SK-N-SH treated with all-trans-retinoic acid at 6 μM for 48 hours (cell line): ENCODE data around the gene PPFIBP1.
A peak's percentile ranks its signal among the peaks of the same experiment; 100 is the strongest.

Source experiments
- ATAC-seq: fragments of 200-7000 bp; cut with Tn5 transposase; 3 replicates; pipeline ENCODE4 v1.9.1; 2020; ENCODE audit warnings: mild to moderate bottlenecking, moderate library complexity
- BACH2 ChIP-seq: fragments of 250-450 bp; sonication (Bioruptor Pico); IDR thresholded peaks from 2 replicates; pipeline ENCODE4 v1.9.0; 2021; ENCODE audit warnings: mild to moderate bottlenecking, borderline replicate concordance
- ESRRG ChIP-seq: fragments of 250-450 bp; sonication (Bioruptor Pico); IDR thresholded peaks from 2 replicates; pipeline ENCODE4 v1.6.1; 2021; ENCODE audit warnings: mild to moderate bottlenecking
- GLIS3 ChIP-seq: fragments of 250-450 bp; sonication (Bioruptor Pico); IDR thresholded peaks from 2 replicates; pipeline ENCODE4 v1.5.0; 2020; ENCODE audit warnings: mild to moderate bottlenecking, moderate library complexity
- ISL1 ChIP-seq: fragments of 250-450 bp; sonication (Bioruptor Pico); IDR thresholded peaks from 2 replicates; pipeline ENCODE4 v2.1.2; 2022; ENCODE audit warnings: mild to moderate bottlenecking, moderate library complexity
- OSR1 ChIP-seq: fragments of 250-450 bp; sonication (Bioruptor Pico); IDR thresholded peaks from 2 replicates; pipeline ENCODE4 v1.8.0; 2022; ENCODE audit warnings: moderate library complexity, mild to moderate bottlenecking, inconsistent platforms
- SNAI2 ChIP-seq: fragments of 250-450 bp; sonication (Bioruptor Pico); IDR thresholded peaks from 2 replicates; pipeline ENCODE4 v1.5.0; 2020; ENCODE audit warnings: mild to moderate bottlenecking, moderate library complexity
- TCF4 ChIP-seq: fragments of 250-450 bp; sonication (Bioruptor Pico); IDR thresholded peaks from 2 replicates; pipeline ENCODE4 v1.8.0; 2021; ENCODE audit warnings: mild to moderate bottlenecking, moderate library complexity, borderline replicate concordance
- TOX ChIP-seq: fragments of 250-450 bp; sonication (Bioruptor Pico); IDR thresholded peaks from 2 replicates; pipeline ENCODE4 v1.8.0; 2021; ENCODE audit warnings: mild to moderate bottlenecking, moderate library complexity, borderline replicate concordance
- ZC3H10 ChIP-seq: fragments of 250-450 bp; sonication (Bioruptor Pico); IDR thresholded peaks from 2 replicates; pipeline ENCODE4 v1.5.1; 2021; ENCODE audit warnings: mild to moderate bottlenecking, moderate library complexity
- ZFP3 ChIP-seq: fragments of 250-450 bp; sonication (Bioruptor Pico); IDR thresholded peaks from 2 replicates; pipeline ENCODE4 v1.5.0; 2020; ENCODE audit warnings: mild to moderate bottlenecking, moderate library complexity
- ZFP30 ChIP-seq: fragments of 450-650 bp; formaldehyde crosslinking; IDR thresholded peaks from 2 replicates; pipeline ENCODE4 v1.5.0; 2022; ENCODE audit warnings: mild to moderate bottlenecking, moderate library complexity
- ZNF565 ChIP-seq: fragments of 450-650 bp; formaldehyde crosslinking; conservative IDR thresholded peaks from 2 replicates; pipeline ENCODE4 v1.5.0; 2020; ENCODE audit warnings: low read depth, mild to moderate bottlenecking, moderate library complexity
- ZNF8 ChIP-seq: fragments of 450-650 bp; formaldehyde crosslinking; IDR thresholded peaks from 2 replicates; pipeline ENCODE4 v1.5.0; 2020; ENCODE audit warnings: mild to moderate bottlenecking, moderate library complexity
- TF ChIP-seq, protein P1 (sequence below): fragments of 250-450 bp; sonication (Bioruptor Pico); IDR thresholded peaks from 2 replicates; pipeline ENCODE4 v1.5.1; 2020; ENCODE audit warnings: low read depth, mild to moderate bottlenecking, moderate library complexity
- TF ChIP-seq, protein P2 (sequence below): fragments of 250-450 bp; sonication (Bioruptor Pico); IDR thresholded peaks from 2 replicates; pipeline ENCODE4 v1.5.0; 2020; ENCODE audit warnings: mild to moderate bottlenecking, moderate library complexity
- TF ChIP-seq, protein P3 (sequence below): fragments of 250-450 bp; sonication (Bioruptor Pico); IDR thresholded peaks from 2 replicates; pipeline ENCODE4 v1.5.1; 2021; ENCODE audit warnings: mild to moderate bottlenecking, moderate library complexity

The PPFIBP1 gene

DNA sequence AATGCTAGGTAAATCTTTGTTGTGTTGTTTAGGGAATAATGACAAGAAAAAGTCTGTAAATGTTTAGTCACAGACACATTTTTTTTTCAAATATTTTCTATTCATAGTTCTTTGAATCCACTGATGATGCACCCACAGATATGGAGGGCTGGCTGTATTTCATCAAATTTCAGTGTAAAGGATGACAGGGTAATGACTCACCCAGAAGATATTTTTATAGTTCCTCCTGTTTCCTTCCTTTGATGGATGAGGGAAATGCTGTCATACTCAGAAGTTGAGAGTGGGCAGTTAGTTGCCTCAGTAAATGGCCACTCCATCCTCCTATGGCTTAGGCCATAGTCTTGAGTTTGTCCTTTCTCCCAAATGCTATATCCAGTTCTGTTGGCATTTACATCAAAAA lies 95.3 kb downstream of the PPFIBP1 start:
- TF ChIP-seq, protein P1, sequence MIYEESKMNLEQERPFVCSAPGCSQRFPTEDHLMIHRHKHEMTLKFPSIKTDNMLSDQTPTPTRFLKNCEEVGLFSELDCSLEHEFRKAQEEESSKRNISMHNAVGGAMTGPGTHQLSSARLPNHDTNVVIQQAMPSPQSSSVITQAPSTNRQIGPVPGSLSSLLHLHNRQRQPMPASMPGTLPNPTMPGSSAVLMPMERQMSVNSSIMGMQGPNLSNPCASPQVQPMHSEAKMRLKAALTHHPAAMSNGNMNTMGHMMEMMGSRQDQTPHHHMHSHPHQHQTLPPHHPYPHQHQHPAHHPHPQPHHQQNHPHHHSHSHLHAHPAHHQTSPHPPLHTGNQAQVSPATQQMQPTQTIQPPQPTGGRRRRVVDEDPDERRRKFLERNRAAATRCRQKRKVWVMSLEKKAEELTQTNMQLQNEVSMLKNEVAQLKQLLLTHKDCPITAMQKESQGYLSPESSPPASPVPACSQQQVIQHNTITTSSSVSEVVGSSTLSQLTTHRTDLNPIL: peak; percentile 69; the same call in 1 of the 2 replicates
- TF ChIP-seq ISL1 (CRISPR knock-in tag) (peak; percentile 87), OSR1 (CRISPR knock-in tag) (no peak), TOX (CRISPR knock-in tag) (peak; percentile 74)
- TF ChIP-seq, all 23 proteins: peak for 3
- ATAC-seq: peak; percentile 51

DNA sequence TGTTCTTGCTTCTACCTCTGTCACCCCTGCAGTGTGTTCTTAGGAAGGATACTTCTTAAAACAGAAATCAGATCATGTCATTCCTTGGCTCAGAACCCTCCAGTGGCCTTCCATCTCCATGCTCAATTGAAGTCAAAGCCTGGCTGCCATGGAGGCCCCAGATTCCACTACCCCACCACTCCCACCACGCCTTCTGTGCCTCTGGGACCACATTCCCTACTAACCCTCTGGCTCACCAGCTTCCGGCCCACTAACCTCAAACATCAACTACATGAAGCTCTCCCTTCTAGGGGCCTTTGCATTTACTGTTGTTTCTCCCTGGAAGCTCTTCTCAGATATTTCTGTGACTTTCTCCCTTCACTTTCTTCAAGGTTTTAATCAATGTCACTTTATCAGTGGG lies 96.1 kb downstream of the PPFIBP1 start:
- TF ChIP-seq GLIS3 (CRISPR knock-in tag): no peak
- no peak for TF ChIP-seq ZC3H10 (CRISPR knock-in tag)
- no peak for TF ChIP-seq TOX (CRISPR knock-in tag)
- no peak for TF ChIP-seq ESRRG (CRISPR knock-in tag)
- TF ChIP-seq, protein P2, sequence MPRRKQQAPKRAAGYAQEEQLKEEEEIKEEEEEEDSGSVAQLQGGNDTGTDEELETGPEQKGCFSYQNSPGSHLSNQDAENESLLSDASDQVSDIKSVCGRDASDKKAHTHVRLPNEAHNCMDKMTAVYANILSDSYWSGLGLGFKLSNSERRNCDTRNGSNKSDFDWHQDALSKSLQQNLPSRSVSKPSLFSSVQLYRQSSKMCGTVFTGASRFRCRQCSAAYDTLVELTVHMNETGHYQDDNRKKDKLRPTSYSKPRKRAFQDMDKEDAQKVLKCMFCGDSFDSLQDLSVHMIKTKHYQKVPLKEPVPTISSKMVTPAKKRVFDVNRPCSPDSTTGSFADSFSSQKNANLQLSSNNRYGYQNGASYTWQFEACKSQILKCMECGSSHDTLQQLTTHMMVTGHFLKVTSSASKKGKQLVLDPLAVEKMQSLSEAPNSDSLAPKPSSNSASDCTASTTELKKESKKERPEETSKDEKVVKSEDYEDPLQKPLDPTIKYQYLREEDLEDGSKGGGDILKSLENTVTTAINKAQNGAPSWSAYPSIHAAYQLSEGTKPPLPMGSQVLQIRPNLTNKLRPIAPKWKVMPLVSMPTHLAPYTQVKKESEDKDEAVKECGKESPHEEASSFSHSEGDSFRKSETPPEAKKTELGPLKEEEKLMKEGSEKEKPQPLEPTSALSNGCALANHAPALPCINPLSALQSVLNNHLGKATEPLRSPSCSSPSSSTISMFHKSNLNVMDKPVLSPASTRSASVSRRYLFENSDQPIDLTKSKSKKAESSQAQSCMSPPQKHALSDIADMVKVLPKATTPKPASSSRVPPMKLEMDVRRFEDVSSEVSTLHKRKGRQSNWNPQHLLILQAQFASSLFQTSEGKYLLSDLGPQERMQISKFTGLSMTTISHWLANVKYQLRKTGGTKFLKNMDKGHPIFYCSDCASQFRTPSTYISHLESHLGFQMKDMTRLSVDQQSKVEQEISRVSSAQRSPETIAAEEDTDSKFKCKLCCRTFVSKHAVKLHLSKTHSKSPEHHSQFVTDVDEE (CRISPR knock-in tag): no peak
- TF ChIP-seq ZFP3 (CRISPR knock-in tag): no peak
- TF ChIP-seq OSR1 (CRISPR knock-in tag): no peak
- no peak for TF ChIP-seq TCF4 (CRISPR knock-in tag)
- no peak for TF ChIP-seq ZNF565
- TF ChIP-seq SNAI2 (CRISPR knock-in tag): no peak
- TF ChIP-seq ZFP30 (CRISPR knock-in tag): no peak
- TF ChIP-seq, protein P3, sequence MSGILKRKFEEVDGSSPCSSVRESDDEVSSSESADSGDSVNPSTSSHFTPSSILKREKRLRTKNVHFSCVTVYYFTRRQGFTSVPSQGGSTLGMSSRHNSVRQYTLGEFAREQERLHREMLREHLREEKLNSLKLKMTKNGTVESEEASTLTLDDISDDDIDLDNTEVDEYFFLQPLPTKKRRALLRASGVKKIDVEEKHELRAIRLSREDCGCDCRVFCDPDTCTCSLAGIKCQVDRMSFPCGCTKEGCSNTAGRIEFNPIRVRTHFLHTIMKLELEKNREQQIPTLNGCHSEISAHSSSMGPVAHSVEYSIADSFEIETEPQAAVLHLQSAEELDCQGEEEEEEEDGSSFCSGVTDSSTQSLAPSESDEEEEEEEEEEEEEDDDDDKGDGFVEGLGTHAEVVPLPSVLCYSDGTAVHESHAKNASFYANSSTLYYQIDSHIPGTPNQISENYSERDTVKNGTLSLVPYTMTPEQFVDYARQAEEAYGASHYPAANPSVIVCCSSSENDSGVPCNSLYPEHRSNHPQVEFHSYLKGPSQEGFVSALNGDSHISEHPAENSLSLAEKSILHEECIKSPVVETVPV (CRISPR knock-in tag): no peak
- TF ChIP-seq, all 23 proteins: peak for 0
- no peak for ATAC-seq

DNA sequence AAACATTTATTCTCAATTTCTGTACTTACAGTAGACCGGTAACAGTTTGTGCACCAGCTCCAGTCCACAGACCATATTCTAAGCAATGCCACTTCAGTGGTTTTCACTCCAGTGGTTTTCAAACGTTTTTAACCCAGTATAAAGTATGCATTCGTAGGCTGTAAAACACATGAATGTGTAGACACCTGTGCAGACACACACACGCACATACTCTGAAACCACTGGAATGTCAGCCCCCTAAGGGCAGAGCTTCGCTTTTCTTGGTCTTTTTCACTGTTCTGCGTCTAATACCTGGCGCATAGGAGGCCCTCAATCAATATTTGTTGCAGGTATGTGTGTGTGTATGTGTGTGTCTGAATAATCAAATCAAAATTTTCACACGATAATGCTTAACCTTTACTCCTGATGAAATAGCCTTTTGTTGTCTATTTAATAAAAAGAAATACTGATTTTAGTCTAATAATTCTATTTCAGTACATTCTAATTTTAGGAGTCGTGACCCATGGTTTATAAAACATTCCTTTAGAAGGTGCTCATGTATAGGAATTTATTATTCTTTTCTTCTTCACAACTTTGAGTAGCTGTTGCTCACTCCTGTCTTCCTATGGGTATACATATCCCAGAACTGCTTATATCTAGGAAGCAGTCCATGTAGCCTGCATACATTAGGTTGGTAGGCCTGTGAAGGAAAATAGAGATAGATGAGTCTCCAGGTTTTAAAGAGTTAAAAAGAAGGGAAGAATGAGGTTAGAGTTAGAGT lies 98.6 kb downstream of the PPFIBP1 start:
- no peak for ATAC-seq
- no peak for TF ChIP-seq ESRRG (CRISPR knock-in tag)
- TF ChIP-seq, protein P2 (CRISPR knock-in tag): no peak
- no peak for TF ChIP-seq TCF4 (CRISPR knock-in tag)
- TF ChIP-seq GLIS3 (CRISPR knock-in tag): no peak
- TF ChIP-seq SNAI2 (CRISPR knock-in tag): no peak
- TF ChIP-seq ZFP3 (CRISPR knock-in tag): no peak
- TF ChIP-seq ZNF565: no peak
- TF ChIP-seq, protein P3 (CRISPR knock-in tag): no peak
- no peak for TF ChIP-seq BACH2

DNA sequence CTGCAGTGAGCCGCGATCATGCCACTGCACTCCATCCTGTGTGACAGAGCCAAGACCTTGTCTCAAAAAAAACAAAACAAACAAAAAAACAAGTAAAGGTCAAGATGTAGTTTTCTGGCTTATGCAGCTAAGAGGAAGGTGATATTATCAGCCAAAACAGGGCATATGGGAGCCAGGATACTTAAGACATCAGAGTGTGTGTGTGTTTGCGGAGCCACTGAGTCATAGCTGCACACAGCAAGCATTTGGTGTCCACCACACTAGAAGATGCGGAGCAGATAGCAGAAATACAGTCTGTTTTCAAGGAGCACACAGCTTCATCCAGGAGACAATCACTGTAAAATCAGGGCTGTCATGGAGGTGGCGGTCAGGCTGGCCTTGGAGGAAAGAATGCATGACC lies 99.6 kb downstream of the PPFIBP1 start:
- peak; percentile 22 for ATAC-seq
- no peak for TF ChIP-seq ISL1 (CRISPR knock-in tag)
- TF ChIP-seq GLIS3 (CRISPR knock-in tag): no peak
- no peak for TF ChIP-seq ZNF8 (CRISPR knock-in tag)
- TF ChIP-seq SNAI2 (CRISPR knock-in tag): no peak
- TF ChIP-seq, all 23 proteins: peak for 0
